ENCODE results near the gene LIX1L.

LIX1L gene

GRCh38 chr1:145957443-145958319 lies at the start of gene LIX1L:
LIX1L (minus strand) TSS chr1:145958017; CDS start chr1:145957927, 90 bp downstream.
- DNase-seq, result peak; percentile 71 to 93

DNA sequence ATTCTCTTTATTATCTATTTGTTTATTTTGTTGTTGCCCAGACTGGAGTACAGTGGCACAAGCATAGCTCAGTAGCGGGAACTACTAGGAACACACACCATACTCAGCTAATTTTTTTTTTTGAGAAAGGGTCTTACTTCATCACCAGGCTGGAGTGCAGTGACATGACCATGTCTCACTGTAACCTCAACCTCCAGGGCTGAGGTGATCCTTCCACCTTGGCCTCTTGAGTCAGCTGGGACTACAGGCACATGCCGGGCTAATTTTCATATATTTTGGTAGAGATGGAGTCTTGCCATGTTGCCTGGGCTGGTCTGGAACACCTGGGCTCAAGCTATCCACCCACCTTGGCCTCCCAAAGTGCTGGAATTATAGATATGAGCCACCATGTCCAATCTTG lies 43.9 kb upstream of the LIX1L start:
- DNase-seq, result no peak

DNA sequence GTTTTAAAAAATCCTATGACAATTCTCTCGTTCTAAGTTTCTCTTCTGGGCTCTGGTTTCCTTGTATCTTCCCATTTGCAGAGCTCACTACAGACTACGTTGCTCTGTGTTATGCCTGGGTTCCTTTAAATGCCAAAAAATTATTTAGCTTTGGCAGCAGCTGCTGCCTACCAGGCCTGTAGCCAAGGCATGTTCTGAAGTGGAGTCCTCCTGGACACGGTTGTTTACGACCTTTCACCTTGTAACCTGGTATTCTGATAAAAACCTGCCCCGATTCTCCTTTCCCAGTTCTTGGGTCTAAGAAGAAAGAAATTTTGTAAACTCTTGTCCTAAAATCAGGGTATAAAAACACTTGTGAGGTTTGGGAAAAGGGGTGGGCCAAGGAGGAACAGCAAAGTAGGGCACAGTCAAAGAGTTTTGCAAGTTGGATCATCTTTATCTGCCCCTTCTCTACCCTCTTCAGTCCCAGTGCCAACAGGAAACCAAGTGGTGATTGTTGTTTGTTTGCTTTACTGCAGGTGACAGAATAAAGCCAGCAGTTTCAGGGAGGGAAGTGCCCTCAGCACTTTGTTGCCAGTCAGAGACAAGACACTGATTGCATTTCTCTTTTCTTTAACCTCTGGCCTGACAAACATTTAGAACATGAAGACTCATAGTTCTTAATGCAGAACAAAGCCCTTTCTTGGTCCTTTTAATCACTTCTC lies 41.7 kb upstream of the LIX1L start:
- DNase-seq, result no peak

DNA sequence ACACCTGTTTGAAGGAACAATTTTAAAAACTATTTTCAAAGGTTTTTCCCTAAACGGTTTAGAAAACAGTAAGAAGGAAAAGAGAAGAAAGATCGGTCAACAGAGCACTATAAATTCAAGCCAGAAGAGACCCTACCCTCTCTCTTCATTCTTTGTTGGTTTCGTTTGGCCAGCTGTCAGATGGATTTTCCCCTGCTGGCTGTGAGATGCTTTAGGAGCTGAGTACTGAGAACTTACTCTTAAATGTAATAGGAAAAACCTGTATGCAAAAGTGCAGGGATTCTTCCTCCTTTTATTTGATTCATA lies 39.9 kb upstream of the LIX1L start:
- DNase-seq, result no peak

DNA sequence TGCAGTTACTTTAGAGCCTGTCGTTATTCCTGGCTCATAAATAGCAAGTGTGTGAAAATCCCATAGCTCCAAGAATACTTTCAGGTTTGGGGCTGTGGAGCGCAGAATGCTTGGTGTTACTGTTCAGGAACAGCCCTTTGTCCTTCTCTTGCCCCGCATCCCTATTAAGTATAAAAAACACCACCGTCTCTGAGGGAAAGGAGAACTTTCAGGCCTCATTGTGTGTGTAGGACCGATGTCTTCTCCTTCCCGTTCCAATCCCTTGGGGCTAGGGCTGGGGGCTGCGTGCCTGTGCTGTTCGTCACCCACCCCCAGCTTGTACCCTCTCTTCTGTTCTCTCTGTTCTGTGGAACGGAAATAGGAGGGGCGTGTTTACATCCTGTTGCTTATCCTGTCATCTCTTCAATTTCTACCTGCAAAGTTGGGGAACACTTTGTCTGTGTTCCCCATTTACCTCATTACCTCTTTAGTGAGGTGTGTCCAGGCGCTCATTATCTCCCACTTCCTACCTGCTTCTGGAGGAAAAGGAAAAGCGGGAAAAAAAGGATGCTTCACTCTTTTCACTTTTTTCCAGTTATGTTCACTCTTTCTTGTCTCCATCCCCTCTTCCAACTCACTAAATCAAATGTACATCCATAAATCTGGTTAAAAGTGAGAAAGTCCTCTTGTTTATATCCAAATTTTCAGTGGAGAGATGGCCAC lies 39.4 kb upstream of the LIX1L start:
- DNase-seq, result no peak

DNA sequence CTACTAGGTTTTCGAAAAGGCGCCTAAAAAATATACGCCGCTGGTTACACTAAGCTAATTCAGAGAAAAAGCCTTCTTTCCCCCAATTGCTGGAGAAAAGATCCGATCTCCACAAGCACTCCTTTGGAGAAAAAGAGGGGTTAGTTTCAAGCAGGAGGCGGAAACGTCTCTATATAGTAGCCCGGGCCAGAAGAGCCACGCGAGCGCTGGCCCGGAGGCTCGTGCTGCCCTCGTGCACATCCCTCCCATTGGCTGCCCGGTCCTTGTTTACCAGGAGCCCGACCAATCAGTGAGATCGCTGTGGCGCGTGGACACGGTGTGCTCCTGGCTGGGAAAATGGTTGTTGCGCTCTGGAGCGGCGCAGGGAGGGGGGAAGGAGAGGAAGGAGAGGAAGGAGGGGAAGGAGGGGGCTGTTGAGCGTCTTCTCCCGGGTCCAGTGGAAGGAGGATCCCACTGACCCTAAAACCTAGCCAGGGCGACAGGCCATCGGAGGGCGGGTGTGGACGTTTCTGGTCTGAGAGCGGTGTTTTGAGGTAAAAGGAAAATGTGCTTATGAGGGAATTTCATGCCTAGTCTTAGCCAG lies 38.7 kb upstream of the LIX1L start, which contains the start of gene TXNIP:
Gene TXNIP, minus strand, starts transcription at position 147 of the 583 bp plus-strand sequence. CDS start 313 bp downstream, outside the sequence.
- DNase-seq, result peak; percentile 63 to 78

GRCh38 chr1:145995964-145996432 lies 38.2 kb upstream of the LIX1L start:
- DNase-seq, result no peak

GRCh38 chr1:145995148-145995881 lies 37.5 kb upstream of the LIX1L start:
- DNase-seq, result no peak

DNA sequence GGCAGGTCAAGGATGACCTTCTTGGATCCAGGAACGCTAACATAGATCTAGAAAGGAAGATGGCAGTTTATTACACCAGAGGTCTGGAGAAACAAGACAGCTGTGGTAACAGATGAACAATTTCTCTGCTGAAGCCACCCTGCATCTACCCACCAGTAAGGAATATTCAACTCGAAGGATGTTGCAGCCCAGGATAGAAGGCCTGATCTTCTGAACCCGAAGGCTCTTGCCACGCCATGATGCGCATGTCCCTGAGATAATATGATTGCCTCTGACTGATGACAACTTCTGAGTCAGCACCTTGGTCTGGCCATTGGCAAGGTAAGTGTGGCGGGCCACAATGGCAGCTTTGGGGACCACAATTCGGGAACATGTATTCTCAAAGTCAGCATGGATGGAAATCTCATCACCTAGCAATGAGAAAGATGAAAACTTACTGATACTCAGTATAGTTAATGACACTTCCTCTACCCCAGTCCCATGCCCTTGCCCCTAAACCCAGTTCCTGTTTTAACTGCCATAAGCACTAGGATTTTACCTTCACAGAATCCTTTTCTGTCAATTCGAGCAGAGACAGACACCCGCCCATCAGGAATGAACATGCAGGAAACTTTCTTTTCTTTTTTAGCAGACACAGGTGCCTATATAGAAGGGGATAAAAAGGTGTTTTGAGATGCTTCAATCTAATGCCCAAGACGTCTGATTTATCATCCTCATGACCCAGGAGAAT lies 36.7 kb upstream of the LIX1L start:
- no peak for DNase-seq

- DNase-seq, result no peak
Measured at GRCh38 chr1:145993618-145994390, 36.0 kb upstream of the LIX1L start.

GRCh38 chr1:145992958-145993617 lies 35.3 kb upstream of the LIX1L start:
- DNase-seq, result no peak

GRCh38 chr1:145992502-145992936 lies 34.7 kb upstream of the LIX1L start:
- no peak for DNase-seq

- no peak for DNase-seq
Measured at GRCh38 chr1:145991735-145992412, 34.1 kb upstream of the LIX1L start.

DNA sequence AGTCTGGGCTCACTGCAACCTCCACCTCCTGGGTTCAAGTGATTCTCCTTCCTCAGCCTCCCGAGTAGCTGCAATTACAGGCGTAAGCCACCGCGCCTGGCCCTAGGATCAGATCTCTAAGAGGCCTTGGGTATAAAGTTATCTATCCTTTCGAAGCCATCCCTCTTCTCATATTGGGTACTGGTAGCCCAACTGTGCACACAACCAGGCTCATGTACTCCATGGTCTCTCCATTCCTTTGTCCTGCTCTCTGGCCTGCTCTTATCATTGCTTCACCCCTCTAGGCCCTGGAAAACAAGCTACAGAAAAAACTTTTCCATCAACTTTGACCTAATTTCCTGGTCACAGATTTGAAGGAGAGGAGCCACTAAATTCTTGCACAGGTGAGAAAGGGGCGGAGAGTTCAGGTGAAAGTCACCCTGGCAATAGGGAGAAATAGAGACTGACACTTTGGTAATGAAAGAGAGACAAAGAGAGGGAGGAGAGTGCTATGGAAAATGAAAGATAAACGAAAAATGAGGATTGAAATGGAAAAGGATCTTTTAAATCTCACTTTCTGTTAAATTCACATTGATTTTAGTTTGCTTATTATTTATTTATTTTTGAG lies 32.5 kb upstream of the LIX1L start:
- DNase-seq, result no peak

DNA sequence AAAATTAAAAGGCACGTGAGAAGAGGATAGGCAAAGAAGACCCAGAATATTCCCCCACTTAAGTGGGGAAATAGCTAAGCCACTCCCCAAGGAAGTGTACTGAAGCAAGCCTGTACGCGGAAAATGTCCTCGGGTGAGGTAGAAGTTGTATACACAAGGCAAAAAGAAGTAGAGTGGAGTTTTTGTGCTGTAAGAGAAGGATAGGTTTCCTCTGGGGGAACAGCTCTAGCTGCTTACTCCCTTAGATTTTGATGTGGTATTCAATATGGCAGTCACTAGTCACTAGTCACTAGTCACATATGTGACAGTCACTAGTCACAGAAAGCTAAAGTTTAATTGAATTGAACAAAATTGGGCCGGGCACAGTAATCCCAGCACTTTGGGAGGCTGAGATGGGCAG lies 31.0 kb upstream of the LIX1L start:
- no peak for DNase-seq

GRCh38 chr1:145987926-145988325 lies 30.1 kb upstream of the LIX1L start:
- DNase-seq, result no peak

GRCh38 chr1:145986551-145986950 lies 28.7 kb upstream of the LIX1L start:
- no peak for DNase-seq

GRCh38 chr1:145985502-145986439 lies 28.0 kb upstream of the LIX1L start:
- DNase-seq, result peak in 1 of 2 experiments; percentile 41

Data from SW 1271 (cell line).